Skeletal muscle satellite cell (primary cell): ENCODE measurements around the gene WDSUB1. TPM values are rescaled to one million over a fixed set of nuclear protein-coding genes. Genes with fewer than 3 reads are reported as not detected.

Experiments
- H3K27me3 ChIP-seq: 2 replicates; pipeline ENCODE4 v1.7.0; 2013; ENCODE audit warnings: low read length; ENCODE audit not compliant: control insufficient read depth, insufficient read depth
- H3K36me3 ChIP-seq: 2 replicates; pipeline ENCODE4 v1.7.0; 2013; ENCODE audit warnings: mild to moderate bottlenecking, control low read depth, low read length; ENCODE audit not compliant: insufficient read depth
- H3K4me1 ChIP-seq: 2 replicates; pipeline ENCODE4 v1.7.0; 2013; ENCODE audit warnings: low read length; ENCODE audit not compliant: control insufficient read depth, insufficient read depth
- H3K4me2 ChIP-seq: 2 replicates; pipeline ENCODE4 v1.7.0; 2013; ENCODE audit warnings: mild to moderate bottlenecking, low read length
- H3K4me3 ChIP-seq: 2 replicates; pipeline ENCODE4 v1.7.0; 2013; ENCODE audit warnings: low read length
- H3K9ac ChIP-seq: 2 replicates; pipeline ENCODE4 v1.7.0; 2013; ENCODE audit warnings: mild to moderate bottlenecking, low read depth, low read length, moderate library complexity
- H3K9me3 ChIP-seq: replicated peaks from 2 replicates; pipeline ENCODE4 v1.7.0; 2013; ENCODE audit warnings: mild to moderate bottlenecking, control low read depth, low read length
- small RNA-seq: library from RNA; depleted of rRNA; stranded (forward); fragments of <200 nt; gene quantifications from one replicate; pipeline ENCODE3, GENCODE V24; 2012

WDSUB1 gene

GRCh38 chr2:159186462-159186861 lies 100.0 kb downstream of the WDSUB1 start:
- Histone ChIP-seq H3K36me3 (peaks cover 10% of the 10 kb centered on the region), H3K4me1 (no peaks in the 10 kb centered on the region), H3K4me2 (no peak overlapping the region), H3K9ac (no peak overlapping the region), H3K9me3 (no peaks in the 10 kb centered on the region), H3K4me3 (no peak overlapping the region), H3K27me3 (no peaks in the 10 kb centered on the region)

Small RNA genes lying within 50 kb of the gene (small RNA-seq; reads per million reads assigned to genes)
- gene MIR6888, result not detected
